Muscle of back (tissue), 11 donors: ENCODE data around the gene M1AP. TPM values are rescaled to one million over a fixed set of nuclear protein-coding genes. Genes with fewer than 3 reads are reported as not detected.
A peak's percentile ranks its signal among the peaks of the same experiment; 100 is the strongest.
"Not testable (repeated sequence)": the region's sequence is repeated elsewhere in the genome, so short reads cannot be mapped to it uniquely, and the experiment has no call there.

ENCODE experiments used
- DNase-seq, 3 donors: peaks; one replicate each; pipeline versions ENCODE4 v3.0.0 to v3.0.0-alpha.2; 2013
- polyA plus RNA-seq, 10 donors: library from polyadenylated mRNA; unstranded; fragments of 120-200 nt; gene quantifications; one replicate each; pipeline ENCODE4 v1.2.1, GENCODE V29; 2013; ENCODE audit not compliant: insufficient read length in 10 of 10

The M1AP gene
- polyA plus RNA-seq, 10 donors: 0.21 to 0.51 (median 0.28) TPM

DNA sequence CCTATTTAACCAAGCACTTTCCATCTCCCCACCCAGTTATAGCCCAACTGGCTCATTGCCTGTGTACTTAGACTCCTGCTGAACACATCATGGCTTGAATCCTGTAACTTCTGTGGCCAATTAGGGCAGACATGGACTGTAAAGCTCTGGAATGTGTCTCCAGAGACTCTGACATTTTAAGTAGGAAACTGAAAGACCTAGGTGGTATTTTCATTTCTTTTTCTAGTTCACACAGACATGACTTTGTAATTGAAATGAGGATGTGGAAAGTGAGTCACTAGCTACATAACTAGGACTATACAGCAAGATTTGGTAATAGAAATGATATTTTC, 81.4 kb downstream of the M1AP start:
- DNase-seq: peak in 1 of 3 donors; percentile 95

DNA sequence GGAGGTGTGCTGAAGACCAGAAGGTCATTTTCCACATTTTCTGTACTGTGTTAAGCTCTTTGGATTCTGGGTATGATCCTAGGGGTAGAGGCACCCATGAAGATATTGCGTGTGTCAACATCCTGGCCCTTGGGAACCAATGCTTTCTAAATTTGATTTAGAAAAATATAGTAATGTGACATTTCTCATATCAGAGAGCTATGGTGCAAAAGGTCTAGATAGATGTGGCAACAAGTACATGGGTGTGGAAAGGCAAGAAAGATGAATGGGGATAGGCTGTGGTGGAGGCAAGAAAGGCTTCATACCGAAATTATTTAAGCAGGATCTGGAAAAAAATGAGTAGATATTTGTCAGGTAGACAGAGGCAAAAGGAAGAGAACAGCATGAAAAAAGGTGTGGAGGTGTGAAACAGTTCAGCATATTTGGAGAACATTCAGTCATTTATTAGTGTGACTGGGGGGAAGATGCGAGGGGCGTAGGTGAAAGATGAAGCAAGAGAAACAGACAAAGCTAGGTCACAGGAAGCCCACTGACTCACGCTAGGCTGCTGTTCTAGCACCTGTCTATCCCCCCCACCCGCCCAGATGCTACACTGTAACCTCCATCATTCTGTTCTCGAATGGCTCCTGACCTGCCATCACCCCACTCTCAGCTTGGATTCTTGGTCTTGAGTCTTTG, 81.9 kb downstream of the M1AP start:
- no peak for DNase-seq

DNA sequence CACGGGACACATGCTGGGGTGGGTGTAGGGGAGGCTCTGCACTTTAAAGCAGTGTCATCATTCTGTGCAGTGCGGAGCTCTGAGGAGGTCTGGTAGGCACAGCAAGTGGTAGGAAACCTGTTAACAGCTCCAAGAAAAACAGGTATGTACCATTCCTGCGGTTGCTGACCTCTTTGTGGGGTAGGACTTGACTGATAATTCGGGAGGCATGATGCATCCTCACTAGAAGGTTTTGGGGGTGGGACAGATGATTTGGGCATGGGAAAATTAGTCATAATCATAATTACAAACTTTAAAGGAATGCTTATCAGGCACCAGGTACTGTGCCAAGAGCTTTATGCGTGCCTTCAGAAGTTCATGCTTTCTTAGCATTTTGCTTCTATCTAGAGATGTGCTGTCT, 83.9 kb downstream of the M1AP start:
- no peak for DNase-seq

DNA sequence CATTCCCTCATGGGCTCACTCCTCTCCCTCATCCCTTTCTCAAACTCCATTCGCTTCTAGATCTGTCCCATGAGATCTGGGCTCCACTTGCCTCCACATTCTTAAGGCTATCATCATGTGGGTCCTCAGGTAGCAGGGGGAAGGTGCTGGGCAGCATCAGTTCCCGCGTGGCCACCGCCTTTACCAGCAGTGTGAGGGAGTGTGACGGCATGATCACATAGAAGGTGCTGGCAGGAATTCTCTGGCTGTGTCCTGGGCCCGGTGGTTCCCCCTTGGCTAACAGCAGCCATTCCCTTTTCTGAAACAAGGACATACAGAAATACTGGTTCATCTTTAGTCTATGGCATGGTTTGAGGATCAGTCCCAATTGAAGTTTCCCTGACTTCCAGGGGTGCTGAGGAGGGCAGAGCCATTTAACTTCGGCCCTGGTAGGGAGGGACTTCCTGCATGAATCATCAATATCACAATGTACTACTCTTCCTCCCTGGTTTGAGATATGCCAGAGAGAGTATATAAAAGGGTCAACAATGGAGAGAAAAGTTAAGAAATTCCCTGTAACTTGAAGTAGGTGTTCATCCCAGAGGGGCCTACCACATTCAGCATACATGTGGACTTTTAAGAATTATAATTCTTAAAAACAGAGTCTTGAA, 85.9 kb downstream of the M1AP start:
- DNase-seq: no peak

DNA sequence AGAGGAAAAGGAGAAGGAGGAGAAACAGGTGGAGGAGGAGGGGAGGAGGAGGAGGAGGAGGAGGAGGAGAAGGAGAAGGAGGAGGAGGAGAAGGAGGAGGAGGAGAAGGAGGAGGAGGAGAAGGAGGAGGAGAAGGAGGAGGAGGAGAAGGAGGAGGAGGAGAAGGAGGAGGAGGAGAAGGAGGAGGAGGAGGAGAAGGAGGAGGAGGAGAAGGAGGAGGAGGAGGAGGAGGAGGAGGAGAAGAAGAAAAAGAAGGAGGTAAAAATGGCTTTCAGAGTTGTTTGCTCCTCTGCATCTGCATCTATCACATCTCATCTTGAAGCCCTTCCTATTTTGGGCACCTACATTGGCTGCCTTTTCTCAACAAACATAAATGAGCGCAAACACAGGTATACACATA, 87.1 kb downstream of the M1AP start:
- DNase-seq: not testable (repeated sequence)

DNA sequence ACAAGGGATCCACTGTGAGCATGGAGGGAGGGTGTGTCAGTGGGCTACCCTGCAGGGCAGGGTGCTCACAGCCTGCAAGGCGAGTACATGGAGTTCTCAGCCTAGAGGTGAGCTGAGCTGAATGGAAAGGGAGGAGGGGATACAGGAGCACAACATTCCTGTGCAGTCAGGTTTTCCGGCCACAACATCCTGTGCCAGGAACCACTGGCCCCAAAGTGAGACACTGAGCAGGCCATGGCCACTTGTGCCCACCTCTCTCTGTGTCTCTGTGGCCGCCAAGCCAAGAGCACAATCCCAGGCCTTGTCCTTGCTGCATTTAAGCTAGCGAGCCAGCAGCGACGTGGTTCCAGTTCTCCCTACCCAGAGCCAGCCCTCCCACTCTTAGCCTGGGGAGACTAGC, 87.5 kb downstream of the M1AP start:
- DNase-seq: no peak

DNA sequence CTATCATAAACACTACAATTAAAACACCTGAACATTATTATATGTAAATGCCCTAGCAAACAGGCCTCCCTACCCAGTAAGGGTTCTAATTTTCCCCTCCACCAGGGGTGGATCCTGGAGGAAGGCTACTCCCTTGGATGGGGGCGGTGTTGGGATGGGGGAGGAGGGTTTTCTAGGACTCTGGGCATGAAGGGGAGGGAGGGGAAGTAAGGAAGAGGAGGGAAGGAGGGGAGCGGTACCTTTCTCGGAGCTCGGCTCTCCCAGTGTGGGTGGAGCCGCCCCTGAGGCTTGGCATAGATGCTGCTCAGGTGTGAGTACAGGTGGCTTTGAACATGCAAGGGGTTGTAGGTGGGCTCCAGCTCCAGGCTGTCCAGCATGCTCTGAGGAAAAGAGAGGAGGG, 88.2 kb downstream of the M1AP start:
- DNase-seq: no peak

DNA sequence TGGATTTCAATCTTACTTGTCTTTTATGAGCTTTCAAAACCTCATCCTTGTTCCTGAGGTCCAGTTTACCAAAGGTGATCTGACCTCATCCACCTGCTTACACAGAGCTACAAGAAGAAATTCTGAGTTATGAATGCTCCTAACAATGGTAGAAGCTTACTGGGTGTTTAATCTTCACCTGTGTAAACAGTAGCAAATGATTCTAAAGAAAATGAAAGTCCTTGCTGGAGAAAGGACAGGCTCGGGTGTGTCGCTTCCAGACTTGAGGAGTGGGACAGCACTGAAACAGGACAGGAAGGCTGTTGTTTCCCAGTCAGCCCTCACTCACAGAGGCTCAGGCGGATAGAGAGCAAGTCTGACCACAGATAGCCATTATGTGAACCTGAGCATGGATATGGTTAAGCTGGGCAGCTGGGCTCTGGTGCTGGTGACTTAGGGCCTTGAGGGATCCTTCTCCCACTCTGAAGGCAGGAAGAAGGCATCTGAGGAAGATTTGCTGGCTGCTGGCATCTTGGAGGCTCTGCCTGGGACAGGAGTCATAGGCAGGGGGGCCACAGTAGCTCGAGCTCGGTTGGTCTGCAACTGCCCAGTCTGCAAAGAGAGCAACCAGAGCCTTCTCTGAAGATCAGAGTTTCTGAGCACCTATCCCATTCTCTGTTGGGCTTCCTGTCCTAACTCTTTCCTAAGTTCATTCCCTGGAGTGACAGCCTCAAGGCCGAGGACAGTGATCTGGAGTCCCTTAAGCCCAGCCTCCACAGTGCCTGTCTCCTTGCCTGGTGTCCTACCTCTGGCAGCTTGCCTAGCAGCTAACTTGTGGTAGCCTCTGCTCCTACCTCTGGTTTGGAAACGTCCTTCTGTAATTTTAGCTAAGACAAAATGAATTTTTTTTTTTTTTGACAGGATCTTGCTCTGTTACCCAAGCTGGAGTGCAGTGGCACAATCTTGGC, 89.6 kb downstream of the M1AP start:
- DNase-seq: no peak

DNA sequence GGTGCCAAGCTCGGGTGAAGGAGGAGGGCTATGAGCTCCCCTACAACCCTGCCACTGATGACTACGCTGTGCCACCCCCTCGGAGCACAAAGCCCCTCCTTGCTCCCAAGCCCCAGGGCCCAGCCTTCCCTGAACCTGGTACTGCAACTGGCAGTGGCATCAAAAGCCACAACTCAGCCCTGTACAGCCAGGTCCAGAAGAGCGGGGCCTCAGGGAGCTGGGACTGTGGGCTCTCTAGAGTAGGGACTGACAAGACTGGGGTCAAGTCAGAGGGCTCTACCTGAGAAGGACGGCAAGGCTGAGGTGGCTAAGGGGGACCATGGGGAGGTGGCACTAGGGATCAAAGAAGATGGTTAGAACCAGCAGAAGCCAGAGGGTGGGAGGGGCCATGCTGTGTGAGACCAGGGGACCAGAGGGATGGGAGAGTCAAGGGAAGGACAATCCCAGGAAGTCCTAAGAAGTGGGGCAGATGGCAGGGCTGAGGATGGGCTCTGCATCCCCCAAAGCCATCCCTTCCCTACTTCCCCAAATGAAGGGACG, 91.2 kb downstream of the M1AP start:
- no peak for DNase-seq

DNA sequence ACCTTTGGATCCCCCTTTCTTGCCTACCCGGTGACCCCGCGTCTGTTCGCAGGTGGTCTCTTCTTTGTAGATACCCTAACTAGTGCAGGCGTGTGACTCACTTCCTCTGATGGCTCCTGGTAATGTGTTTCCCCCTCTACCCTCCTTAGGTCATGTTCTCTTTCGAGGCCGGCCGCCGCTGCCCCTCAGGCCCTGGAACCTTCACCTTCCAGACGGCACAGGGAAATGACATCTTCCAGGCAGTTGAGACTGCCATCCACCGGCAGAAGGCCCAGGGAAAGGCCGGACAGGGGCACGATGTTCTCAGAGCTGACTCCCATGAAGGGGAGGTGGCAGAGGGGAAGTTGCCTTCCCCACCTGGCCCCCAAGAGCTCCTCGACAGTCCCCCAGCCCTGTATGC, 92.0 kb downstream of the M1AP start:
- no peak for DNase-seq

DNA sequence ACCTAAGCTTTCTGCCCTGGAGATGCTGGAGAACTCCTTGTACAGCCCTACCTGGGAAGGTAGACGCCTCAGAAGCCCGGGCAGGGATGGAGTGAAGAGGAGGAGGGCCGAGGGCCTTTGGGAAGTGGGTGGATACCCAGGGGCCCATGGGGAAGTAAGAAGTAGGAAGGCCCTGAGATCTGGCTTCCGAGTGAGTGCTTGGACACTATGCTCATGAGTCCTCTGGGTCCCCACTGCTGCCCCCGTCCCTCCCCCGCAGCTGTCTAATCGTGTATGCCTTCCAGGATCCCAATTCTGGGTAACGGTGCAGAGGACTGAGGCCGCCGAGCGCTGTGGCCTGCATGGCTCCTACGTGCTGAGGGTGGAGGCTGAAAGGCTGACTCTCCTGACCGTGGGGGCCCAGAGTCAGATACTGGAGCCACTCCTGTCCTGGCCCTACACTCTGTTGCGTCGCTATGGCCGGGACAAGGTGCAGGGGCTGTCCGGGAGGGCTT, 92.5 kb downstream of the M1AP start:
- DNase-seq: no peak

DNA sequence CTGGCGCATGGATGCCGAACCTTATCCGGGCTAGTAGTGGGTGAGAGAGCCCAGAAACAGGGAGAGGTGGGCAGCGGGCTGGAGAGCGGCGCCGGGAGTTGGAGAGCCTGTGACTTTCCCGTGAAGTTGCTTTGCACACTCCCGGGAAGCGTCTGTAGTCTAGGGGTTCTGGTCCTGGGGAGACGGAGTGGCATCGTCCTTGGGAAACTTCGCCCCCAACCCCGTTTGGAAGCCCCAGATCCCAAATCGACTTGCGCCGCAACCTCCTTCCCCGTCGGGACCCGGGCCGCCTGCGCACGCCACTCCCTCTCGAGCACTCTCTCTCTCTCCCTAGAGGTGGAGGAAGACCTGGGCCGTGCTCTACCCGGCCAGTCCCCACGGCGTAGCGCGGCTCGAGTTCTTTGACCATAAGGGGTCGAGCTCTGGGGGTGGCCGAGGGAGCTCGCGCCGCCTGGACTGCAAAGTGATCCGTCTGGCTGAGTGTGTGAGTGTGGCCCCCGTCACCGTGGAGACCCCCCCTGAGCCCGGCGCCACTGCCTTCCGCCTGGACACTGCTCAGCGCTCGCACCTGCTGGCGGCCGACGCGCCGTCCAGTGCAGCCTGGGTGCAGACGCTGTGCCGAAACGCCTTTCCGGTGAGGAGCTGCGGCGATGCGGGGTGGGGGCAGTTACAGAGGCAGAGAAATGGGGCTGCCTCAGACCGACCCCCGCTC, 93.2 kb downstream of the M1AP start:
- no peak for DNase-seq

DNA sequence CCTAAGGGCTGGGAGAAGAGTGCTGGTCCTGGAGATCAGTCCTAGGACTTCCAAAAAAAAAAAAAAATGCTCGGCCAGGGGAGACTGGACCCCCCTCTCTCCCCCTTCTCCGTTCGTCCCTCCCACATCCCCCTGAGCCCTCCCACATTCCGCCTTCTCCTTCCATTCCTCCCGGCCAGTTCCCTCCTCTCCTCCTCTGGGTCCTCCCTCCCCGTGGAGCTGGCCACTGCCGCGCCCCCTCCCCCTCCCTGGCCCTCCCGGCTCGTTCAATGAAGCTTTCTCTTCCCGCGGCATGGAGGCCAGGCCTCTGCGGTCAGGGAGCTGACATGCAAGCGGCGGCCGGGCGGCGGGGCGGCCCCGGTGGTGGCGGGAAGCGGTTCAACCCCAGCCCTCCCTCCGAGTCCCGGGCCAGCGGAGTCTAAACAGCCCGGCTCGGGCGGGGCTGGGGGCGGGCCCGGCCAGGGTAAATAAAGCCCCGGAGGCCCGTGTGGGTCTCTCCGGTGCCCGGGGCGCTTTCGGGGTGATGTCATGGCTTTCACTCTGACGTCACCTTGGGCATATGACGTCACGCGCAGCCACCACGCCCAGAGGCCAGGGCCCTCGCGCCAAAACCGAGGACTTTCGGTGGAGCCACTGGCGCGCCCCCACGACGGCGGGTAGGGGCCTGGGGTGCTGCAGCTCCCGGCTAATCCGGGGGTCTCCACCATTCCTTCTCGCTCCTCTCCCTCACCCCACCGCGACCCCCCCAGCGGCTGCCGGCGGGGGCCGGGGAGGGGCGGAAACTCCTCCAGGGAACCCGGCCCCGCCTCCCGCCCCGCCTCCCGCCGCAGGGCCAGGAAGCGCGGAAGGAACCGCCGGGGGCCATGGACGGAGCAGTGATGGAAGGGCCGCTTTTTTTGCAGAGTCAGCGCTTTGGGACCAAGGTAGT, 94.0 kb downstream of the M1AP start, which contains the start of the genes DOK1 and LOXL3:
DOK1 (plus strand) TSS at position 829 of the 928 bp plus-strand sequence; CDS start at position 864, 35 bp downstream.
LOXL3 (minus strand) TSS at position 51 of the 928 bp plus-strand sequence. CDS start 1,308 bp downstream, outside the sequence.
- peak; percentile 86 to 95 (median 89) for DNase-seq

DNA sequence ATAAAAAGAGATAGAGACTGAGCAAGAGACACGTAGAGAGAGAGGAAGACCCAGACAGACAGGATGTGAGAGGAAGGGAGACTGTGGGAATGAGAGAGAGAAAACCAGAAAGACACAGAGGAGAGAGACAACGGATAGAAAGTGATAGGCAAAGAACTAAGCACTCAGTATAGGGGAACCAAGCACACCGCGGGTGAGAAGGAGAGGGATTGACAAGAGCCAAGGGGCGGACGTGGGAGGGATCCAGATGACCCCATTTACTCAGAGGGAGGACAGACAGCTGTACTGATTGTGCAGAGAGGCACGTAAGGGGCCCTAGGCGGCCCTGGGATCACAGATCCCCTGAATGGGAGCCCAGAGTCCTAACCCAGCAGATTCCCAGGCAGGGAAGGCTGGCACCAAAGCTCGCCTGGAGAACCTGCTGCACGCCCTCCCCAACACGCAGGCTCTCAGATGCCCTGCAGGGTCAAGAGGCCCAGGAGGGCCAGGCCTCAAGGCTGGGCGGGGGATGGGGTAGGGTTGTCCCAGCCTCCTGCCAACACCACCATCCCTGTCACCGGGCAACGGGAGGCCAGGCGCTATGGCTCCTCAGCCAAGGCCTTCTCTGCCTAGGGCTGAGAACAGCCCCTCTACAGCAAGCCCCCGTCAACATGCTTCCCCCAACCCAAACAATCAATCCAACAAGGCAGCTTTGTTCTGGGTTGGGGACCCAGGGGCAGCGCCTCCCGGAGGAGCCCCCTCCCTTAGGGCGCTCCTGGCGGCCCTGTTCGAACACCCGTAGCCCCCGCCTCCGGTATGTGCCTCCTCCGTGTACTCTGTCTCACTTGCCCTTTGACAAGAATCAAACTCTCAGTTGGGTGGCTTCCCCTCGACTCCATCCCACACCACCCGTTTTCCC, 95.0 kb downstream of the M1AP start:
- peak in 1 of 3 donors; percentile 56 for DNase-seq

DNA sequence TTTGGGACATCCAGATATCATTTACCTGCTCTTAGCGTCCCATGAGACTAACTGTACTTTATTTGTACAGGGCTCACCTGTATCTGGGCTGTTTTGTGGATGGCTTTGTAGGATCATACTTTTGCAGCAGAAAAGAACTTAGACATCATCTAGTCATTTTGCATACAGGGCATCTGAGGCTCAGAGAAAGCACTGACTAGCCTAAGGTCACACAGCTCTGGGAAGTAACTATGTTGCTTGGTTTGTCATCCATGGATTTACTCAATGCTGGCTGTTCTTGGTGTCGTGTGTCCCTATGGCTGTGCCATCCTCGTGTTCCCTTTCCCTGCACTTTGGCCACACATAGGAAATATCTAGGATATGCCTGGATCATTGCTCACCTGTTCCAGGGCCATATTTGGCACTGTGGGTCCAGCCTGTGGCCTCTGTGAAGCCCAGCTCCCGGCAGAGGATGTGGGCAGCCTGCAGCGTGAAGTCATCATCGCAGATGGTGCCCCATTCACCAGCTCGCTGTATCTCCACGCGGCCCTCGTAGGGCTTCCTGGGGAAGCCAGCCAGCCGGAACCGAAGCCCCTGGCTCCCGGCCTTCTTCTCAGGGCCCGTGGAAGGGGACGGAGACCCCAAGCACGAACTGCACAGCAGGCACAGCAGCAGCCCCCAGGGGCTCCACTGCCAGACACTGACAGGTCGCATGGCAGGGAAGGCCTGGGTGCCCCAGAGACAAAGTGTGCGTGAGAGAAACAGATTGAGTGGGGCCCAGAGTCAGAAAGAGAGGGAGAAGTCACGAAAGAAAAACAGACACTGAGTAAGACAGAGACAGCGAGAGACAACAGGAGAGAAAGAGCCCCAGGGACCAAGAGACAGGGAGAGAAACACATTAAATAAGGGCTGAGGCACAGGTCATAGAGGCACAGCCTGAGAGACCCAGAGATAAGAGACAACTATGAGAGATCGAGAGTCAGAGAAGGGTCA, 95.9 kb downstream of the M1AP start:
- DNase-seq: no peak

DNA sequence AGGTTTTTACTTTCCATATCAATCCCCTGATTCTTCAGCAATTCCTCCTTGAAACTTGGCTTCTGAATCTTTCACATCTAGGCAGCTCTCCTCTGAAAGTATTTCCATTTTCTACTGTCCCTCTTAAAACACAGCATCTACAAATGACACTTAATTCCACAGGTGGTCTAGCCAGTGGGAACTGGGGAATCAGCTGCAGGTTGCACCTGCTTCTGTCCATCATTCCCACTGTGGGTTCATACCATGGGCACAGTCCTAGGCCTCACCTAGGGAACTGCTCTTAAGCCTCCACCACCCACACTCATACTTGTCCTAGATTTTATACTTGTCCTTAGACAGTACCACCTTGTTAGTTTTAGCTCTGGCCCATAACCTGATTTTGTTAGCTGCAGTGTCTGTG, 96.6 kb downstream of the M1AP start:
- DNase-seq: no peak

DNA sequence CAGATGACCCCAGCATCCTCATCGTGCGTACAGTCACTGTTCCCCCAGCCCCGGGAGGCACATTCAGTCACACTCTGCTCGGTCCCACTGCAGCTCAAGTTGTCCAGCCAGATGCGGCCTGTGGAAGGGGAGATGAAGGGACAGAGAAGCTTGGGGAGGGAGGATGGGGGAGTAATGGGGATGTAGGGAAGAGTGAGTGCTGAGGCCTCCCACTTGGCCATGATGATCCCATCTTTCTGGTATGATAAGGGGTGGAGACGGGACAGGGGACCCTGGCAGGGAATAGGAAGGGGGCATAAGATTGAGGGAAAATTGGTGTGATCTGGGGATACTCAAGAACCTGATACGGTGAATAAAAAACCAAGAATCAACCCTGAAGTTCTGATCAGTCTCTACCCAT, 97.9 kb downstream of the M1AP start:
- DNase-seq: no peak
